ENCODE results near the gene FBRS. TPM values are rescaled to one million over a fixed set of nuclear protein-coding genes. Genes with fewer than 3 reads are reported as not detected.

FBRS gene
- total and polyA plus RNA-seq, 2 of the 8 experiments (the other 6 are each of a cell fraction or from before 2014, with no cell fraction given), result 2.4 to 13.9 TPM

- 96% methylated on average over 13 of the region's 17 CpGs; no CpG with 5 or more reads in 1 of the 2 experiments for WGBS, 2 experiments (ENCODE audit: extremely low coverage in 1 of 2, insufficient coverage in 1 of 2, insufficient read length in 1 of 2, insufficient replicate concordance in 2 of 2, low coverage in 1 of 2, low lambda C conversion rate in 2 of 2, missing lambda C conversion rate in 1 of 2)
- Histone ChIP-seq H3K4me1 (replicated peaks in 1 of 4; ENCODE audit: control insufficient read depth in 3 of 4, insufficient read depth in 4 of 4, low read length in 3 of 4) (peaks cover 2 to 10% (median 5%) of the 10 kb centered on the region in 4 experiments; a peak in 6 of 7 replicates), H2BK120ac (replicated peaks; ENCODE audit: low read depth, low read length) (no peak overlapping the region), H3K27me3 (replicated peaks in 1 of 4; ENCODE audit: control insufficient read depth in 3 of 4, extremely low read depth in 1 of 4, insufficient read depth in 3 of 4, low read length in 3 of 4) (peaks cover 6 to 64% (median 40%) of the 10 kb centered on the region in 4 experiments), H4K91ac (replicated peaks; ENCODE audit: insufficient read length, low read length) (no peak overlapping the region), H3K56ac (replicated peaks; ENCODE audit: insufficient read length, low read depth, low read length) (no peak overlapping the region), H3K79me1 (ENCODE audit: low read depth, low read length) (no peaks in the 10 kb centered on the region), H3K4me2 (ENCODE audit: insufficient read depth in 1 of 2, low read depth in 2 of 2, low read length in 2 of 2) (no peak overlapping the region), H2AFZ (ENCODE audit: low read length) (no peak overlapping the region), H3K4me3 (ENCODE audit: extremely low read depth in 1 of 4, insufficient read depth in 2 of 4, low read depth in 3 of 4, low read length in 4 of 4) (no peak overlapping the region), H3K79me2 (ENCODE audit: control insufficient read depth in 1 of 2, insufficient read depth in 2 of 2, low read length in 2 of 2) (no peaks in the 10 kb centered on the region), H3K18ac (ENCODE audit: extremely low read depth, low read length) (no peak overlapping the region), H2BK20ac (ENCODE audit: low read length) (no peak overlapping the region), H3K4ac (replicated peaks; ENCODE audit: insufficient read length, low read depth, low read length) (no peak overlapping the region), H3K23ac (ENCODE audit: insufficient read length) (no peak overlapping the region), H3K9ac (replicated peaks in 1 of 4; ENCODE audit: extremely low read depth in 1 of 4, low read depth in 3 of 4, low read length in 3 of 4) (no peak overlapping the region), H3K9me3 (ENCODE audit: insufficient read depth in 2 of 2, low read depth in 1 of 2, low read length in 1 of 2) (no peaks in the 10 kb centered on the region), H3K36me3 (ENCODE audit: control insufficient read depth in 2 of 4, insufficient read depth in 4 of 4, low read length in 3 of 4) (peaks cover 0 to 11% (median 2%) of the 10 kb centered on the region in 4 experiments; a peak in 3 of 8 replicates), H4K8ac (ENCODE audit: extremely low read depth, insufficient read depth, low read length) (no peak overlapping the region), H4K5ac (ENCODE audit: insufficient read length, low read depth, low read length) (no peak overlapping the region), H4K20me1 (replicated peaks in 1 of 2; ENCODE audit: control insufficient read depth in 1 of 2, insufficient read depth in 2 of 2, low read length in 2 of 2) (peaks cover 14 to 56% of the 10 kb centered on the region in 2 experiments), H2BK5ac (ENCODE audit: low read depth, low read length) (no peak overlapping the region), H3K27ac (ENCODE audit: low read depth, low read length) (no peak overlapping the region), H2AK5ac (ENCODE audit: low read depth, low read length) (no peak overlapping the region), H3K14ac (ENCODE audit: insufficient read length) (no peak overlapping the region), H2BK12ac (ENCODE audit: low read depth, low read length) (no peak overlapping the region), H2BK15ac (ENCODE audit: low read length) (no peak overlapping the region), H3K23me2 (ENCODE audit: low read depth, low read length) (peaks cover 10% of the 10 kb centered on the region; the same call in 1 of the 2 replicates)
- no peak for FAIRE-seq
- ChIA-PET CTCF (ENCODE audit: partially characterized antibody) (interaction anchor here (1.0 kb wide), 1 partner anchor 31 kb away, joined by 4 read pairs; no protein-coding TSS in a partner anchor), POLR2A (ENCODE audit: partially characterized antibody) (interaction anchor here (0.6 to 1.2 kb wide), 2 partner anchors 10 to 15 kb away, joined by 3 to 4 read pairs; no protein-coding TSS in a partner anchor)
- DNase-seq (ENCODE audit: low read depth in 1 of 2, low spot score in 2 of 2), result no peak
- TF ChIP-seq POLR2A (IDR thresholded peaks at IDR 0.05; ENCODE audit: control extremely low read depth in 1 of 2, low read depth in 2 of 2, low read length in 2 of 2) (no peak), CBX8 (IDR thresholded peaks at IDR 0.05; ENCODE audit: borderline replicate concordance, low read depth, low read length) (no peak), BACH1 (IDR thresholded peaks at IDR 0.05; ENCODE audit: low read length) (no peak), CREB1 (IDR thresholded peaks at IDR 0.05) (no peak), TEAD4 (IDR thresholded peaks at IDR 0.05; ENCODE audit: low read depth, low read length) (no peak), POU5F1 (IDR thresholded peaks at IDR 0.05; ENCODE audit: low read depth, low read length) (no peak), YY1 (IDR thresholded peaks at IDR 0.05; ENCODE audit: low read depth, low read length) (no peak), SP1 (IDR thresholded peaks at IDR 0.05; ENCODE audit: low read depth, low read length) (no peak), RXRA (IDR thresholded peaks at IDR 0.05; ENCODE audit: insufficient read depth, low read depth, low read length) (no peak), CHD1 (IDR thresholded peaks at IDR 0.05; ENCODE audit: low read depth, low read length) (no peak), MAX (IDR thresholded peaks at IDR 0.05) (no peak)
Measured at GRCh38 chr16:30662449-30662848, 4.2 kb downstream of the FBRS start.
